IMR-90 (cell line): ENCODE data around the gene SOX8. TPM values are rescaled to one million over a fixed set of nuclear protein-coding genes. Genes with fewer than 3 reads are reported as not detected.

ENCODE experiments used
- ATAC-seq: fragments of 200-7000 bp; cut with Tn5 transposase; 2 replicates; pipeline ENCODE4 v1.9.1; 2020; ENCODE audit warnings: low read depth, mild to moderate bottlenecking, moderate library complexity
- BruUV-seq: library from RNA; stranded (reverse); fragments of 400-500 nt; replicated peaks from 2 replicates; lab custom pipeline; 2021; lab: Mats Ljungman, UMichigan
- CTCF ChIA-PET: fragments of 300-600 bp; formaldehyde crosslinking; extraction: SDS; loops from one replicate; lab custom pipeline; 2021; ENCODE audit warnings: antibody characterized with exemption; lab: Yijun Ruan, JAX
- POLR2A ChIA-PET: fragments of 300-600 bp; sonication (Branson Sonifier 250); formaldehyde crosslinking; loops from one replicate; lab custom pipeline; 2022; ENCODE audit warnings: antibody characterized with exemption; ENCODE audit not compliant: unreplicated experiment; lab: Charles Lee
- DNase-seq: peaks from one replicate; pipeline ENCODE4 v3.0.0; 2013
- H2AFZ ChIP-seq: replicated peaks from 2 replicates; pipeline ENCODE3; 2013; ENCODE audit warnings: low read length, mild to moderate bottlenecking; ENCODE audit not compliant: poor library complexity
- H2AK5ac ChIP-seq: 2 replicates; pipeline ENCODE4 v1.6.1; 2013; ENCODE audit warnings: low read depth, low read length, inconsistent platforms
- H2AK9ac ChIP-seq: replicated peaks from 2 replicates; pipeline ENCODE3; 2013; ENCODE audit warnings: mild to moderate bottlenecking, low read depth, low read length, moderate library complexity; ENCODE audit not compliant: poor library complexity
- H2BK120ac ChIP-seq: 2 replicates; pipeline ENCODE4 v1.6.1; 2013; ENCODE audit warnings: low read depth, low read length, inconsistent platforms
- H2BK15ac ChIP-seq: 3 replicates; pipeline ENCODE4 v1.6.1; 2013; ENCODE audit warnings: low read depth, low read length, inconsistent platforms
- H2BK20ac ChIP-seq: 2 replicates; pipeline ENCODE4 v1.6.1; 2013; ENCODE audit warnings: low read depth, mild to moderate bottlenecking, inconsistent platforms, low read length, moderate library complexity
- H2BK5ac ChIP-seq: 2 replicates; pipeline ENCODE4 v1.6.1; 2013; ENCODE audit warnings: mild to moderate bottlenecking, low read depth, low read length, inconsistent platforms; ENCODE audit not compliant: poor library complexity, severe bottlenecking
- H3K14ac ChIP-seq: replicated peaks from 2 replicates; pipeline ENCODE4 v1.6.1; 2013; ENCODE audit warnings: low read depth, low read length, inconsistent platforms
- H3K18ac ChIP-seq: 2 replicates; pipeline ENCODE4 v1.6.1; 2013; ENCODE audit warnings: low read depth, low read length, control low read depth
- H3K23ac ChIP-seq: 2 replicates; pipeline ENCODE4 v1.6.1; 2013; ENCODE audit warnings: low read depth, low read length, inconsistent platforms
- H3K27ac ChIP-seq: 2 replicates; pipeline ENCODE4 v1.5.1; 2013; ENCODE audit warnings: mild to moderate bottlenecking, control low read depth, low read length; ENCODE audit not compliant: insufficient read depth
- H3K27me3 ChIP-seq: 2 replicates; pipeline ENCODE4 v1.6.1; 2013; ENCODE audit warnings: low read length; ENCODE audit not compliant: control insufficient read depth, insufficient read depth
- H3K36me3 ChIP-seq: 2 replicates; pipeline ENCODE4 v1.6.1; 2013; ENCODE audit warnings: low read length, mixed read lengths; ENCODE audit not compliant: control insufficient read depth, insufficient read depth
- H3K4ac ChIP-seq: 2 replicates; pipeline ENCODE4 v1.6.1; 2013; ENCODE audit warnings: low read depth, low read length, inconsistent platforms
- H3K4me1 ChIP-seq: 2 replicates; pipeline ENCODE4 v1.6.1; 2013; ENCODE audit warnings: low read length, mixed read lengths; ENCODE audit not compliant: control insufficient read depth, insufficient read depth
- H3K4me2 ChIP-seq: 2 replicates; pipeline ENCODE4 v1.6.1; 2013; ENCODE audit warnings: low read depth, mild to moderate bottlenecking, control low read depth, low read length, moderate library complexity
- H3K4me3 ChIP-seq: 2 replicates; pipeline ENCODE4 v1.5.1; 2013; ENCODE audit warnings: low read depth, mild to moderate bottlenecking, control low read depth, low read length, moderate library complexity; ENCODE audit not compliant: insufficient read depth
- H3K56ac ChIP-seq: 2 replicates; pipeline ENCODE4 v1.6.1; 2013; ENCODE audit warnings: low read length, inconsistent platforms; ENCODE audit not compliant: insufficient read depth; ENCODE audit errors: extremely low read depth
- H3K79me1 ChIP-seq, 2 experiments: 2 replicates each; pipeline ENCODE4 v1.6.1; 2013; ENCODE audit warnings: low read length in 2 of 2, inconsistent platforms in 1 of 2, low read depth in 1 of 2
- H3K9ac ChIP-seq: 2 replicates; pipeline ENCODE4 v1.6.1; 2013; ENCODE audit warnings: low read depth, low read length, control low read depth
- H3K9me1 ChIP-seq: 2 replicates; pipeline ENCODE4 v1.6.1; 2013; ENCODE audit warnings: low read length, inconsistent platforms; ENCODE audit not compliant: insufficient read depth
- H3K9me3 ChIP-seq: 2 replicates; pipeline ENCODE4 v1.6.1; 2013; ENCODE audit warnings: low read length; ENCODE audit not compliant: control insufficient read depth, insufficient read depth
- H4K20me1 ChIP-seq: 2 replicates; pipeline ENCODE4 v1.6.1; 2013; ENCODE audit warnings: low read length, inconsistent platforms; ENCODE audit not compliant: insufficient read depth
- H4K5ac ChIP-seq: 2 replicates; pipeline ENCODE4 v1.6.1; 2013; ENCODE audit warnings: mild to moderate bottlenecking, low read depth, low read length, control low read depth
- H4K8ac ChIP-seq, 2 experiments: 2 replicates each; pipeline ENCODE4 v1.6.1; 2013; ENCODE audit warnings: low read depth in 2 of 2, low read length in 2 of 2, control low read depth in 1 of 2, inconsistent platforms in 1 of 2
- H4K91ac ChIP-seq: 2 replicates; pipeline ENCODE4 v1.6.1; 2013; ENCODE audit warnings: low read depth, low read length, inconsistent platforms; ENCODE audit not compliant: insufficient read depth
- CHD1 ChIP-seq: IDR thresholded peaks from 2 replicates; pipeline ENCODE4 v1.6.1; 2012; ENCODE audit warnings: low read depth, low read length, improper control_type of control experiment
- MAZ ChIP-seq: IDR thresholded peaks from 2 replicates; pipeline ENCODE4 v1.6.1; 2012; ENCODE audit warnings: low read depth, mild to moderate bottlenecking, low read length, improper control_type of control experiment, moderate library complexity, borderline replicate concordance
- MXI1 ChIP-seq: IDR thresholded peaks from 2 replicates; pipeline ENCODE4 v1.6.1; 2012; ENCODE audit warnings: low read depth, mild to moderate bottlenecking, low read length, moderate library complexity, borderline replicate concordance
- RCOR1 ChIP-seq: IDR thresholded peaks from 2 replicates; pipeline ENCODE4 v1.6.1; 2012; ENCODE audit warnings: mild to moderate bottlenecking, low read length, improper control_type of control experiment; ENCODE audit not compliant: insufficient replicate concordance
- WGBS, 2 experiments: methylation state at CpG; one replicate each; pipeline versions ENCODE4 v1.1.5 to v1.1.7; 2013; ENCODE audit warnings: missing lambda C conversion rate in 2 of 2; ENCODE audit not compliant: insufficient read length in 1 of 2; ENCODE audit errors: extremely low coverage in 2 of 2; 5-methylcytosine and 5-hydroxymethylcytosine counted together
- dilution Hi-C: fragments of 300-500 bp; cut with HindIII; formaldehyde crosslinking; loops from one replicate; pipeline ENCODE4 v1.14.3; 2018; ENCODE audit warnings: low sequenced_read_pairs; ENCODE audit not compliant: unreplicated experiment
- in situ Hi-C: fragments of 300-500 bp; cut with MboI; formaldehyde crosslinking; loops from 3 replicates; pipeline ENCODE4 v1.14.3; 2019; ENCODE audit warnings: low sequenced_read_pairs, inconsistent platforms, mixed read lengths
- intact Hi-C: fragments of 100-400 bp; cut with micrococcal nuclease; formaldehyde crosslinking; loops from 2 replicates; pipeline ENCODE4 v1.10.0; 2022
- polyA plus RNA-seq, 3 experiments: library from polyadenylated mRNA; depleted of rRNA; stranded (reverse); fragments of >200 nt; gene quantifications; 2 replicates each; pipeline ENCODE4 v1.2.3, GENCODE V29; 2012; ENCODE audit warnings: low replicate concordance in 1 of 3
- total RNA-seq: library from RNA; depleted of rRNA; stranded (reverse); fragments of >200 nt; gene quantifications from 2 replicates; pipeline ENCODE4 v1.2.3, GENCODE V29; 2012
- TF ChIP-seq, protein P1 (sequence below): conservative IDR thresholded peaks from 2 replicates; pipeline ENCODE4 v1.5.1; 2012; ENCODE audit warnings: mild to moderate bottlenecking, low read depth, low read length, improper control_type of control experiment

The SOX8 gene
- total and polyA plus RNA-seq, 2 of the 4 experiments (the other 2 are of a cell fraction), result under 0.01 to 0.26 TPM

DNA sequence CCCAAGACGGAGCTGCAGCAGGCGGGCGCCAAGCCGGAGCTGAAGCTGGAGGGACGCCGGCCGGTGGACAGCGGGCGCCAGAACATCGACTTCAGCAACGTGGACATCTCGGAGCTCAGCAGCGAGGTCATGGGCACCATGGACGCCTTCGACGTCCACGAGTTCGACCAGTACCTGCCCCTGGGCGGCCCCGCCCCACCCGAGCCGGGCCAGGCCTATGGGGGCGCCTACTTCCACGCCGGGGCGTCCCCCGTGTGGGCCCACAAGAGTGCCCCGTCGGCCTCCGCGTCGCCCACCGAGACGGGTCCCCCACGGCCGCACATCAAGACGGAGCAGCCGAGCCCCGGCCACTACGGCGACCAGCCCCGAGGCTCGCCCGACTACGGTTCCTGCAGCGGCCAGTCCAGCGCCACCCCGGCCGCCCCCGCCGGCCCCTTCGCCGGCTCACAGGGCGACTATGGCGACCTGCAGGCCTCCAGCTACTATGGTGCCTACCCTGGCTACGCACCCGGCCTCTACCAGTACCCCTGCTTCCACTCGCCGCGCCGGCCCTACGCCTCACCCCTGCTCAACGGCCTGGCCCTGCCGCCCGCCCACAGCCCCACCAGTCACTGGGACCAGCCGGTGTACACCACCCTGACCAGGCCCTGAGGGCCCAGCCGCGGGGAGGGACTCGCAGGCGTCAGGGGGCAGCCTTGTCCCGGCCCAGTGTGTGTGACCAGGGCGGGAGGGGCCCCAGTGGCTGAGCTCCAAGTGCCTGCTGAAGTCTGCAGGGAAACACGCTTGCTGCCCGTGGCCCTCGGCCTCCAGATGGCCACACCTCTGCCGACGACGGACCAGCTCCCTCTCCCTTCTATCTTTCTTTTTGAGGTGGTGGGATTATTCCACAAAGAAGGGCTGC is 3.4 kb downstream of the SOX8 start (continued):
- no peak for TF ChIP-seq MAZ
- no peak for TF ChIP-seq CHD1

DNA sequence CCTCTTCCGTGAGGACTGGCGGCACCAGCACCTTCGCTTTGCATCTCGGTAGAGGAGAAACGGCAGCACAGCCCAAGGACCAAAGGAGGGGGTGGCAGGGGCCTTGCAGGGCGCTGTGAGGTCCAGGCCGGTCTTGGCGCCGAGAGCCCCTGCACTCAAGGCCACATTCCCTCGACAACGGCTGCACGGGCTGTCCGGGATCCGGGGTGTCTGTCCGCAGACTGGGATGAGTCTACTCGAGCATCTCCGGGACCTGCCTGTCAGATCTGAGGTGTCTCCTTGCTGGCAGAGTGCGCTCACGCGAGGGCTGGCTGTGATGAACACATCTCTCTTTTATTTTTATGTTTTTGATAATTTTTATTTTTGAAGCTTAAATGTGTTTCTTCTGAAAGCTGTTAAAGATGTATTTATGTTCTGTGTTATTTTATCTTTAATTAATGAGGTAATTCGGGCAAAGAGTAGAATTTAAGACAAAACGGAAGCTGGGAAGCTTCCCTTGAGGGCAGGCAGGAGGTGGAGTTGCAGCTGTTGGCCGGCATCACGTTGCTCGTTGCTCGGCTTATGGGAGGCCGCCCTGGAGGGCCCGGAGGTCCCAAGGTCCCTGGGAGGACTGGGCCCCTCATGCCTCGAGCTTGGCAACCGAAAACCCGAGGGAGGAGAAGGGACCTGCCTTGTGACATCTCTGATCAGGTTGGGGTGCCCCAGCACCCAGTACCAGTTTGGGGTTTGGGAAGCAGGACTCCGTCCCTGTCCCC is 4.3 kb downstream of the SOX8 start:
- Histone ChIP-seq H3K23ac (no peak overlapping the region), H4K8ac (no peak overlapping the region), H3K4me1 (no peaks in the 10 kb centered on the region), H2AK9ac (no peak overlapping the region), H4K5ac (no peak overlapping the region), H4K20me1 (no peaks in the 10 kb centered on the region), H3K9me3 (no peaks in the 10 kb centered on the region), H2BK15ac (no peak overlapping the region), H3K14ac (no peak overlapping the region), H2AK5ac (no peak overlapping the region), H3K4me3 (no peak overlapping the region), H2BK5ac (no peak overlapping the region), H3K4me2 (no peak overlapping the region), H3K79me1 (no peaks in the 10 kb centered on the region), H3K36me3 (no peaks in the 10 kb centered on the region), H3K18ac (no peak overlapping the region), H4K91ac (no peak overlapping the region), H3K27me3 (peaks cover 82% of the 10 kb centered on the region), H3K9ac (no peak overlapping the region), H2BK120ac (no peak overlapping the region), H3K4ac (no peak overlapping the region), H3K56ac (no peak overlapping the region), H2AFZ (no peak overlapping the region), H2BK20ac (no peak overlapping the region), H3K27ac (no peak overlapping the region), H3K9me1 (no peaks in the 10 kb centered on the region)
- BruUV-seq, result no TSS peak
- no peak for DNase-seq
- WGBS, 2 experiments, result 59% methylated on average over 13 of the region's 32 CpGs; no CpG with 5 or more reads in 1 of the 2 experiments
- in situ Hi-C loops (no loop called here), intact Hi-C loops (no loop called here), dilution Hi-C loops (no loop called here)
- ChIA-PET CTCF (no interaction called here), POLR2A (no interaction called here)
- TF ChIP-seq, protein P1, sequence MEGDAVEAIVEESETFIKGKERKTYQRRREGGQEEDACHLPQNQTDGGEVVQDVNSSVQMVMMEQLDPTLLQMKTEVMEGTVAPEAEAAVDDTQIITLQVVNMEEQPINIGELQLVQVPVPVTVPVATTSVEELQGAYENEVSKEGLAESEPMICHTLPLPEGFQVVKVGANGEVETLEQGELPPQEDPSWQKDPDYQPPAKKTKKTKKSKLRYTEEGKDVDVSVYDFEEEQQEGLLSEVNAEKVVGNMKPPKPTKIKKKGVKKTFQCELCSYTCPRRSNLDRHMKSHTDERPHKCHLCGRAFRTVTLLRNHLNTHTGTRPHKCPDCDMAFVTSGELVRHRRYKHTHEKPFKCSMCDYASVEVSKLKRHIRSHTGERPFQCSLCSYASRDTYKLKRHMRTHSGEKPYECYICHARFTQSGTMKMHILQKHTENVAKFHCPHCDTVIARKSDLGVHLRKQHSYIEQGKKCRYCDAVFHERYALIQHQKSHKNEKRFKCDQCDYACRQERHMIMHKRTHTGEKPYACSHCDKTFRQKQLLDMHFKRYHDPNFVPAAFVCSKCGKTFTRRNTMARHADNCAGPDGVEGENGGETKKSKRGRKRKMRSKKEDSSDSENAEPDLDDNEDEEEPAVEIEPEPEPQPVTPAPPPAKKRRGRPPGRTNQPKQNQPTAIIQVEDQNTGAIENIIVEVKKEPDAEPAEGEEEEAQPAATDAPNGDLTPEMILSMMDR, result no peak
- TF ChIP-seq CHD1 (no peak), MXI1 (no peak), RCOR1 (no peak)
- no peak for ATAC-seq
